ENCODE data around the gene PRSS36.
"Not testable (repeated sequence)": the region's sequence is repeated elsewhere in the genome, so short reads cannot be mapped to it uniquely, and the experiment has no call there.

PRSS36 gene

DNA sequence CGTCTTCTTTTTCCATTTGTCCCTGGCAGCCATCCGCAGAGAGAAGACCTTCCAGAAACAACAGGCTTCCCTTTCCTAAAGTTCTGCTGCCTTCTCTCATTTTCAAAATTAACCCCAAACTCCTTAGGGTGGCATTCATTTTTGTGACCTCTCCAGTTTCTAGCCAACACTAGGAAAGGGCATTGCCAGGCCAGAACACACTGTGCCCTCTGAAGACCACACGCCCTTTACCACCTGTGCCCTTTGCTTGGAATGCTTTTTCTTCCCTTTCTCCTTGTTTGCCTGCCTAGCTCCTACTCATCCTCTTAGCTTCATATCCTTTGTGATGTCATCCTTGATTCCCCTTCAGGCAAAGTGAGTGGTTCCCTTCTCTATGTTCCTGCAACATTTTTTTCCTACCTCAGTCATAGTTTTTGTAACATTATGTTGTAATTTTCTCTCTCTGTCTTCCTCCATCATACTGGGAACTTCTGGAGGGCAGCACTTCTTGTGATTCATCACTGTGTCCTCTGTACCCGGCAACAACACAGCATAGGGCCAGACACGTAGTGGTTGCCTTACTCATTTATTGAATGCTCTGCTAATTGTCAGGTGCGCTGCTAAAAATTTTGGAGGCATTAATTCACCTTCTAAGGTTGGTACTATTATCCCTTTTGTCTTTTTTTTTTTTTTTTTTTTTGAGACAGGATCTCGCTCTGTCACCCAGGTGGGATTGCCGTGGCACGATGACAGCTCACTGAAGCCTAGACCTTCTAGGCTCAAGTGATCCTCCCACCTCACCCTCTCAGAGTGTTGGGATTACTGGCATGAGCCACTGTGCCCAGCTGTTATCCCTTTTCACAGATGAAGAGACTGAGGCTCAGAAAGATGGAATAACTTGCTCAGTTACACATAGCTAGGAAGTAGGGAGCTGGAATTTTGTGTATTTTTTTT, 31.4 kb downstream of the PRSS36 start:
- DNase-seq = no peak

DNA sequence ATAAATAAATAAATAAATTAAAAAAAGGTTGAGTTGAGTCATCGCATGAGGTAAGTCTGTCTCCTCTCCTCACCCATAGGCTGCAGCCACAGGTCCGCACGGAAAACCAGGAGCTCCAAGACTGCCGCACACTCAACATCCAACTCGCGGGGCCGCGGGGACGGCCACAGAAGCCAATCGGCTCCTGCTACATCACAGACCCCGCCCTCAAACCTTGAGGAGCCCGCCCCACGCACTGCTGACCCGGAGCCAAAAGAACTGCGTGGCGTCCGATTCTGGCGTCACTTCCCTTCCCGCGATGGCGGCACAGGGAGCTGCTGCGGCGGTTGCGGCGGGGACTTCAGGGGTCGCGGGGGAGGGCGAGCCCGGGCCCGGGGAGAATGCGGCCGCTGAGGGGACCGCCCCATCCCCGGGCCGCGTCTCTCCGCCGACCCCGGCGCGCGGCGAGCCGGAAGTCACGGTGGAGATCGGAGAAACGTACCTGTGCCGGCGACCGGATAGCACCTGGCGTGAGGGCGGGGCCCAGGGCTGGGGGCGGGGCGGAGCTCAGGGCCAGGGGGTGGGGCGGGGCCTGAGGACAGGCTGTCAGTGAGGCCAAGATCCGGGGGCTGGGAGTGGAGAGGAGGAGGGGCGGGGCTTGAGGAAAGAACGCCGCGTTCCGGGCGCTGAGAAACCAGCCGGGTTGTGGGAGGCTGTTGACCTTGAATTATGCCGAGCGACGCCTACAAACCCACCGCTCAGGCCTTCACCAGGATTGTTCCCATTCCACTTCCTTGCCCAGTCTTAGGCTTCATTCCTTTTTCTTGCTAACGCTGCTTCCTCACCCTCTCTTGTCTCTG, 32.3 kb downstream of the PRSS36 start, which contains the start of gene KAT8:
Gene KAT8, plus strand, starts transcription at position 281 of the 839 bp plus-strand sequence. Its CDS starts 18 bp downstream, at position 299.
- DNase-seq = peak; percentile 95

DNA sequence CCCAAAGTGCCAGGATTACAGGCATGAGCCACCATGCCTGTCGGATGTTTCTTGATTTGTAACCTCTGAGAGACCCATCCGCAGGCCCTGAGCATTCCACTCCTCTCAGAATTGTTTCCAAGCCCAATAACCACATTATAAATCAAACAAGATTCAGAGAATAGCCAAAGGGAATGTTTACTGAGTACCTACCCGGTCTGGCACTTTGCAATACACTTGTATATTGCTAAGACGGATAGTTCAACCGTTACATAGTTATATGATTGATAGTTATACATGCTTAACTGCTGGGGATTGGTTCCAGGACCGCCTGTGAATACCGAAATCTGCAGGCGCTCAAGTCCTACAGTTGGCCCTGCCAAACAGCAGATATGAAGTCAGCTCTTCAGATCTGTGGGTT, 35.4 kb downstream of the PRSS36 start:
- no peak for DNase-seq

DNA sequence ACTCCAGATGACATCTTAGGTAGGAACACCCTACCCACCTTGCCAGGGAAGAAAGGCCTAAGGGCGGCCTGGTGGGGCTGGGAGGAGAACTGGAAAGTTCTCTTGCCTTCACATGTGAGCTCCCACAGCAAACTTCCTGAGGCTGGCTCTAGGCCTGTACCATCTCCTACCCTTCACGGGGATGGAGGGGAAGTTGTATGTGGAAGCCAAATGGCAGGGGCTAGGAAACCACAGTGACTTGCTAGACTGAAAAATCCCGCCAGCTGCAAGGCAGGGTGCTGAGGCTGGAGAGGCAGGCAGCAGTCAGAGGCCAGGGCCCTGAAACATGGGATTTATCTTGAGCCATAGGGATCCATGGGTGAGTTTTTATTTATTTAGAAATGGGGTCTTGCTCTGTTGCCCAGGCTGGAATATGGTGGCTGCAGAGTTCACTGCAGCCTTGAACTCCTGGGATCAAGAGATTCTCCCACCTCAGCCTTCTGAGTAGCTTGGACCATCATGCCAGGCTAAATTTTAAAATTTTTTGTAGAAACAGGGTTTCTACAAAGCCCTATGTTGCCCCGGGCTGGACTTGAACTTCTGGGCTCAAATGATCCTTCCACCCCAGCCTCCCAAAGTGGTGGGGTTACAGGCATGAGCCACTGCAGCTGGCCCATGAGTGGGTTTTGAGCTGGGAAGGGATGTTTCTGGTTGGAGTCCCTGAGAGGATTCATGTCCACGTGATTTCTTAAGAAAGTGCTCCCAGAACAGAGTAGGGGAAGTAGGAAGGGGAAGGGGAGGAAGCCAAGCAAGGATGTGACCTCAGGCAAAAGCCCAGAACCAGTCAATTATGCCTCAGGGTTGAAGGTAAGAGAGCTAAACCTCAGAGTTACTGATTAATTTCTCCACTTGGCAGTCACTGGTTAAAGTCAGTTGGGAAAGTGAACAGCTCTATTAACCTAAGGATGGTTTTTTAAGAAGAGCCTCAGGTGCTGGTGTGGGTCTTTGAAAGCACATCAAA, 36.4 kb downstream of the PRSS36 start:
- DNase-seq = no peak

DNA sequence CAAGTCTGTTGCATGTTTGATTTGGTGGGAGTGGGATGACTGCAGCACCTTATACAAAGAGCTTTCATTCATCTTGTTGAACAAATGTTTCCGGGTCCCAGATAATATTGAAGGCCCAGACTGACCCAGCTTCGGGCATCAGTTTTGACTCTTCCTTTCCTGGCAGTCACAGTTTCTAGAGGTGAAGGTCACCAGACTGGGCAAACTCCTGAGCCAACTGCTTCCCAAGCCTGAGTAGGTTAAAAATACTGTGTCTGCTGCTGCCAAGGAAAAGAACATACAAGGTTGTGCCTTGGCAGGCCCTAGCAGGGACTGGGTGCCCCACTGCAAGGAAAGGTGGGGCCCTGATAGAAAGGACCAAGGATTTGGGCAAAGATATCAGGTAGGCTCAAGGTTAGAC, 37.2 kb downstream of the PRSS36 start:
- no peak for DNase-seq

DNA sequence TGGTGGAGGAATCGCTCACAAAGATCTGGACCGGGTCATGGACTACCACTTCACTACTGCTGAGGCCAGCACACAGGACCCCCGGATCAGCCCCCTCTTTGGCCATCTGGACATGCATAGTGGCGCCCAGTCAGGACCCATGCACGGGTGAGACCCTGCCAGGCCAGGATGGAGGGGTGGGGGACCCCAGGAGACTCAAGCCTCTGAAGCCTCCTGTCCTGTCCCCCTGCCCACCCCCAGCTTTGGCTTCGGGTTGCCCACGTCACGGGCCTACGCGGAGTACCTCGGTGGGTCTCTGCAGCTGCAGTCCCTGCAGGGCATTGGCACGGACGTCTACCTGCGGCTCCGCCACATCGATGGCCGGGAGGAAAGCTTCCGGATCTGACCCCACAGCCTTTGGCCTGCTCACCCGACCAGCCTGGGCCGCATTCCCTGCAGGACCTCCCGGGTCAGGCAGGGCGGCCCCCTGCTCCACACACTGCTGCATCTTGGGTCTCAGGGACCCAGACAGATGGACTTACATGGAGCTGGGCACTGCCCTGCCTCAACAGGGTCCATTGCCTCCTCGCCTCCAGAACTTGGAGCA, 37.9 kb downstream of the PRSS36 start:
- DNase-seq = no peak

DNA sequence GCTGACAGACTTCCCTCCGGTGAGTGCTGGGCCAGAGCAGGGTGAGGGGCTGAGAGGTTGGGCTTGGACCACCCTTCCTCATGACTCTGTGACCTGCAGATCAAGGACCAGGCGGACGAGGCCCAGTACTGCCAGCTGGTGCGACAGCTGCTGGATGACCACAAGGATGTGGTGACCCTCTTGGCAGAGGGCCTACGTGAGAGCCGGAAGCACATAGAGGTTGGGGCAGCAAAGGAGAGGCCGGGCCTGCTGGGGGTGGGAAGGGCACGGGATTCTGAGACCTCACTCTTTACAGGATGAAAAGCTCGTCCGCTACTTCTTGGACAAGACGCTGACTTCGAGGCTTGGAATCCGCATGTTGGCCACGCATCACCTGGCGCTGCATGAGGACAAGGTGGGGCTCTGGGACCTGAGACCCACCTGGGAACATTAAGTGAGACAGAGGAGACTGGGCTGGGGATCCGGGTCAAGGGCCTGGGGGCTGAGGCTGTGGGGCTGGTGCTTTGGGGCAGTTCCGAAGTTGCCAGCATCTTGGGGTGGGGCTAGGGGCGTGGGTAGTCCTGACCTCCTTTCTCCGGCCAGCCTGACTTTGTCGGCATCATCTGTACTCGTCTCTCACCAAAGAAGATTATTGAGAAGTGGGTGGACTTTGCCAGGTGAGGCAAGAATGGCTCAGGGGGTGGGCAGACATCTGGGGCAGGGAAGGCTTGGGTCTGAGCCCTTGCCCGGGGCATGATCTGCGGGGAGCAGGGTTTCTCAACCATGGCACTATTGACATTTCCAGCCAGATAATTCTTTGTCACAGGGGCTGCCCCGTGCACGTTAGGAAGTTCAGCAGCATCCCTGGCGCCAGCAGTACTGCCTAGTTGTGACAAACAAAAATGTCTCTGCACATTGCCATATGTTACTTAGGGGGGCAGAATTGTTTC, 39.5 kb downstream of the PRSS36 start:
- no peak for DNase-seq

DNA sequence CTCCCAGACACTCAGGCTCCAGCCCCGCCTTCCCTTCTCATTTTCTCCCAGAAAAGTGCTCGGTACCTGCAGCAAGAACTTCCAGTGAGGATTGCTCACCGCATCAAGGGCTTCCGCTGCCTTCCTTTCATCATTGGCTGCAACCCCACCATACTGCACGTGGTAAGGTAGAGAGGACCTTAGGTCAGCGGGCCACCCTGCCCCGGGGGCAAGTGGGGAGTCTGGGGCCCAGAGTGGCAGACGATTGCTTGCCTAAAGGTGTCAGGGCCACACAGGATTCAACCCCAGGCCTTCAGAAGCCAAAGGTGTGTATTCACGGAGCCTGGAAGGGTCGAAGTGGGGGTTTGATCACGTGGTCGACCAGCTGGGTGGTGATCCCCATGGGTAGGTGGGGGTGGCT, 40.2 kb downstream of the PRSS36 start:
- no peak for DNase-seq

DNA sequence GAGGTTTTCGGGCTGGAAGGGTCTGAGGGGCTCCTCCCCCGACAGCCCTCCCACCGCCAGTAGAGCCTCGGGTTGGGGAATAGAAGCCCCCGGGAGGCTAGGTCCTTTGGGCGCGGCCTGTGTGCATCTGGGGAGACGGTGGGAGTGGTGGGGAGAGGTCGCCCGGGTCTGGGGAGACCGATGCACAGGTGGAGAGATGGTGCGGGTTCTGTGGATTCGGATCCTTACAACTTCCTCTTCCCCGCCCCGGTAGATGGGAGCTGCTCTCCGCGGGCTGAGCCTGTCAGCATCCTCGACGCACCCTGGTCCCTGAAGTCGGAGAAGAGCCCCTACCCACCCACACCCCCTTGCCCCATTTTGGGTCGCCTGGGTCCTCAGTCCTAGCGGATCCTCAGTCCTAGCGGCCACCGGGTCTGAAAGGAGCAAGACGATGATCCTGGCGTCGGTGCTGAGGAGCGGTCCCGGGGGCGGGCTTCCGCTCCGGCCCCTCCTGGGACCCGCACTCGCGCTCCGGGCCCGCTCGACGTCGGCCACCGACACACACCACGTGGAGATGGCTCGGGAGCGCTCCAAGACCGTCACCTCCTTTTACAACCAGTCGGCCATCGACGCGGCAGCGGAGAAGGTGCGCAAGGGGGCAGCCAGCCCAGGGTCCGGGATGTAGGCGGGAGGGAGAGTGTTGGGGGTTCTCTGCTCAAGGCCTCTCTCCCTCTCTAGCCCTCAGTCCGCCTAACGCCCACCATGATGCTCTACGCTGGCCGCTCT, 40.9 kb downstream of the PRSS36 start:
- no peak for DNase-seq

DNA sequence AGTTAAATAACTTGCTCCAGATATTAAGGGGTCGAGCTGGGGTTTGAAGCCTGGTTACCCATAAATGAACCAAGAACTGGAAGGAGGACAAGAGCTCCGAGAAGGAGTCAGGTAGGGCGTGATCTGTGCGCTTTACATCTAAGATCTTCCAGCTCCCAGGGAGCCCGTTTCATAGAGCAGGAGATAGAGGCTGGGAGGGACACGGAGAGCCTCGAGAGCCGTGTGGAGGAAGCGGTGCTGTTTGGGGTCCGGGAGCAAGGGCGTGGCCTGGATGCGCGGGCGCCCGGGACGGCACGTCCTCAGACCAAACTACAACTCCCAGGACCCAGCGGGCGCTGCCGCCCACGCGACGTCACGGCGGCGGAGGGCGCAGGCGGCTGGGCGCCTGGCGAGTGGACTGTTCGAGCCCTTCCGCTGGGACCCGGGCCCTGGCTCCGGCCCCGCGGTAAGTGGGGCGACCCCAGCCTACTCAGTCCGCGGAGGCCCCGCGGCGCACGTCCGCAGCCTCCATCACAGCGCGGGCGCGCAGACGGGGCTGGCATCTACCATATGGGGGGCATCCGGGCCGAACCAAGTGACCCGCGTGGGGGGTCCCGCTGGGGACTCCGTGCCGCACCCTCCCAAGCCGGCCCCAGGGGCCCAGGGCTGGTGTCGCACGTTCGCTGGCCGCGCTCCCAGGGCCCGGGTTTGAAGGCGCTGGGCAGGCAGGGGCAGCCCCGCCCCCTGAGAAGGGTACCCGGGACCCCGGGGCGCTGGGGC, 41.7 kb downstream of the PRSS36 start, which contains the start of gene BCKDK:
Gene BCKDK, plus strand, starts transcription at position 352 of the 759 bp plus-strand sequence. CDS start 838 bp downstream, outside the sequence.
- peak; percentile 25 for DNase-seq

DNA sequence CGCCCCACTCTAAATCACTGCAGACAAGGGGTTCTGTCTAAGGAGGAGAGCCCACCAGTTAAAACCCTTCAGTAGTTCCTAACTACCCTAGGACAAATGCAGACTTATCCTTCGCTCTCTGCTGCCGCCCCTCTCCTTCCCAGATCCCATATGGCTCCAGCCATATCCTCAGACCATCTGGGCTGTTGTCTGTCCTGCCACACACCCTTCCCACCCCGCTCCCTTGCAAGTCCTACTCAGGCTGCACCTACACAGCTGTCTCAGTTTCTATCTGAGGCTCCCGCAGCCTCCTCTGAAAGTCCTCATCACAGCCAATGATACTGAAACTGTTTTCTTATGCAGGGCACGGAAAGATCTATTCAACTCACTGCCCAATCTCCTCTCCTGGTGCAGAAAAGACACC, 42.4 kb downstream of the PRSS36 start:
- DNase-seq = no peak

DNA sequence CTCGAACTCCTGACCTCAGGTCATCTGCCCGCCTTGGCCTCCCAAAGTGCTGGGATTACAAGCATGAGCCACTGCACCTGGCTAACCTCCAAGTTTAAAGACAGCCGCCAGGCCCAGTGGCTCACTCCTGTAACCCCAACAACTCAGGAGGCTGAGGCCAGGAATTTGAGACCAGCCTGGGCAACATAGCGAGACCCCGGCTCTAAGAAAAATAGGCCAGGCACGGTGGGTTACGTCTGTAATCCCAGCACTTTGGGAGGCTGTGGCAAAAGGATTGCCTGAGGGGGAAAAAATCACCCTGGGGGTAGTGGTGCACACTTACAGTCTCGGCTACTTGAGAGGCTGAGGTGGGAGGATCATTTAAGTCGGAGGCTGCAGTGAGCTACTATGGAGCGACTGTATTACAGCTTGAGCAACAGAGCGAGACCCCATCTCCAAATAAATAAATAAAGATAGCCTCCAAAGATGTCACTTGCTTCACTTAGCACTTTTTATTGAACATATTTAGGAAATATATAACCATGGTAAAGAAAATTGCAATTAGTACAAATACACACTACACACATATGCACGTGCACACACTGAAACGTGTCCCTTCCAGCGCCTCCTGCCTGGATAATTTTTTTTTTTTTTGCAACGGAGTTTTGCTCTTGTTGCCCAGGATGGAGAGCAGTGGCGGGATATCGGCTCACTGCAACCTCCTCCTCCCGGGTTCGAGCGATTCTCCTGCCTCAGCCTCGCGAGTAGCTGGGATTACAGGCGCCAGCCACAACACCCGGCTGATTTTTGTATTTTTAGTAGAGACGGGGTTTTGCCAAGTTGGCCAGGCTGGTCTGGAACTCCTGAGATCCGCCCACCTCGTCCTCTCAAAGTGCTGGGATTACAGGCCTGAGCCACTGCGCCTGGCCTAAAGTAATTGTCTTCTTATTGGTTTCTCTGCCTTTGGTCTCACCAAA, 43.1 kb downstream of the PRSS36 start:
- no peak for DNase-seq

DNA sequence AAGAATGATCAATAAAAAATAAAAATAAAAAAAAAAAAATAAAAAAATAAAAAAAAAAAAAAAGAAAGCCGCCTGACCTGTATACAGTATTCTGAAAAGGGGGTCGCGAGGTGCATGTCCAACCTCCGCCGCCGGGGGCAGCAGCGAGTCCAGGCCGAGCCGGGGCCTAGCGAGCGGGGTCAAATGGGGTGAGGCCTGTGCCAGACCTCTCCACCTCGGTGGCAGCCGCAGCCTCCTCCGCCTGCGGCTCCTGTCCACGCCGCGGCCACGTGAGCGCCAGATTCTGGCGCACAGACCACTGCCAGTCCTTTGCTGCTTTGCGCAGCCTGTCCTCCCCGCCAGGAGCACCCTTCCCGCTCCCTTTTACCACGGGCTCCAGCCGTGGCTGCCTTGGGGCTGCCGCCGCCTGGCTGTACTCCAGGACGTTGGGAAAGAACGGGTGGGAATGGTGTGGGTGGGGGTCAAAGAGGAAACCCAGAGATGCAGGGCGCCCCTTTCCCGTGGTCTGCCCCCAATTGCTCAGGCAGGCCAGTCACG, 44.1 kb downstream of the PRSS36 start:
- DNase-seq = no peak

DNA sequence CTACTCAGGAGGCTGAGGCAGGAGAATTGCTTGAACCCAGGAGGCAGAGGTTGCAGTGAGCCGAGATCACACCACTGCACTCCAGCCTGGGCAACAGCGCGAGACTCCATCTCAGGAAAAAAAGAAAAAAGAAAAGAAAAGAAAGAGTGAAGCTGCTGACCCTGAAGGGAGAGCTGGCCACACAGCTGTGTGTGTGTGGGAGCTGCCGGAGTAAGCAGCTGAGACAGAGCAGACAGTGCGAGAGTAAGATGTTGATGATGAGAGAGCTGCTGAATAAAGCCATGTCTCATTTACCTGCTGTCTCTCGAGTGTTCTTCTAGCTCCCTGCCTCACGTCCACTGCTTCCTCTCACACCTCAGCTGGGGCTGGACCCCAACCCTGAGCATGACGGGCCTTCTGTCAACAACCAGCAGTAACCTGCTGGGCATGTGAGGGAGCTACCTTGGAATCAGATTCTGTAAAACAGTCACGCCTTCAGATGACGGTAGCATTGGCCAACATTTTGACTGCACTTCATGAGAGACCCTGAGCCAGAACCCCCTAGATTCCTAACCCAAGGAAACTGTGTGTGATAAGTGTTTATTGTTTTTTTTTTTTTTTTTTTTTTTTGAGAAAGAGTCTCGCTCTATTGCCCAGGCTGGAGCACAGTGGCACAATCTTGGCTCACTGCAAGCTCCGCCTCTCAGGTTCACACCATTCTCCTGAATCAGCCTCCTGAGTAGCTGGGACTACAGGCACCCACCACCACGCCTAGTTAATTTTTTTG, 48.8 kb downstream of the PRSS36 start:
- not testable (repeated sequence) for DNase-seq

DNA sequence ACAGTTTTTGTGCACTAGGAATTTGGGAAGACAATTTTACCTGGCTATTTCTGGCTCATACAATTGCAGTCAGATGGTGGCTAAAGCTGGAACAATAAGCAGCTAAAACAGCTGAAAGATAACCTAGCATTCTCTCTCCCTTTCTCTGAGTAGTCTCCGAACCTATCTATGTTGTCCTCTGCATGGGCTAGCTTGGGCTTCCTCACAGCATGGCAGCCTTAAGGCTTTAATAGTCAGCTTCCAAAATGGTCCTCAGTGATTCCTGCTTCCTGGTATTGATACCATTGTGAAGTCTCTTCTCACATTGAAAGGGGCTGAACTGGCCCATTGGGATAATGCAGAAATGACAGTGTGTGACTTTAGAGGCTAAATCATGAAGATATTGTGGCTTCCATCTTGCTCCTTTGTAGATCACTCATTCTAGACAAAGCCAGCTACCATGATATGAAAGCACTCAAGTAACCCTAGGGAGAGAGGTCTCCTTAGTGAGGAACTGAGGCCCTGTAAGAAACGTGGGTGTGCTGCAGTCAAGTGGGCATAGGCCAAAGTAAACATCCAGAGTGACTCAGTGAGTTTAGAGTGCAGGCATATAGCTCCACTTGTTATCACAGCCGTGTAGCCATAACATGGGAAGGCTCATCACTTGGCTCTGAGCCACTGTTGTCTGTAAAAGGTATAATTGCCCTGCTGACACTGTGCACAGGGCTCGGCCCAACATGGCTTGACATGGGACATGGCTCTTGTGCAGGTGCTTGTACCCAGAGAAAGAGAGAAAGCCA, 49.8 kb downstream of the PRSS36 start:
- no peak for DNase-seq

All from NCI-H446 treated with DMSO at 0.1 percent for 48 hours (cell line).